ENCODE data around the gene KLHL3.

DNA sequence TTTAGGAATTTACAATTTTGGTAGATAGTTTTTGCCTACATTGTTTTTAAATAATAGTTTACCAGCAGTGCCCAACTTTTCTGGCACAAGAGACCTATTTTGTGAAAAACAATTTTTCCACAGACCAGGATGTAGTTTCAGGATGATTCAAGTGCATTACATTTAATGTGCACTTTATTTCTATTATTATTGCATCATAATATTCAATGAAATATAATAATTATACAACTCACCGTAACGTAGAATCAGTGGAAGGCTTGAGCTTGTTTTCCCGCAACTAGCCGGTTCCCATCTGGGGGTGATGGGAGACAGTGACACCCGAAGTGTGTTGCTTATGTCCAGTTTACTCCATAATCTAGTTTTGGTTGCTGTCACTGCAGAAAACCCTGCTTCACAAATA, 21.7 kb upstream of the KLHL3 start:
- TF ChIP-seq, protein P1, sequence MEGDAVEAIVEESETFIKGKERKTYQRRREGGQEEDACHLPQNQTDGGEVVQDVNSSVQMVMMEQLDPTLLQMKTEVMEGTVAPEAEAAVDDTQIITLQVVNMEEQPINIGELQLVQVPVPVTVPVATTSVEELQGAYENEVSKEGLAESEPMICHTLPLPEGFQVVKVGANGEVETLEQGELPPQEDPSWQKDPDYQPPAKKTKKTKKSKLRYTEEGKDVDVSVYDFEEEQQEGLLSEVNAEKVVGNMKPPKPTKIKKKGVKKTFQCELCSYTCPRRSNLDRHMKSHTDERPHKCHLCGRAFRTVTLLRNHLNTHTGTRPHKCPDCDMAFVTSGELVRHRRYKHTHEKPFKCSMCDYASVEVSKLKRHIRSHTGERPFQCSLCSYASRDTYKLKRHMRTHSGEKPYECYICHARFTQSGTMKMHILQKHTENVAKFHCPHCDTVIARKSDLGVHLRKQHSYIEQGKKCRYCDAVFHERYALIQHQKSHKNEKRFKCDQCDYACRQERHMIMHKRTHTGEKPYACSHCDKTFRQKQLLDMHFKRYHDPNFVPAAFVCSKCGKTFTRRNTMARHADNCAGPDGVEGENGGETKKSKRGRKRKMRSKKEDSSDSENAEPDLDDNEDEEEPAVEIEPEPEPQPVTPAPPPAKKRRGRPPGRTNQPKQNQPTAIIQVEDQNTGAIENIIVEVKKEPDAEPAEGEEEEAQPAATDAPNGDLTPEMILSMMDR (IDR thresholded peaks at IDR 0.05): no peak
- TF ChIP-seq POLR2A (IDR thresholded peaks at IDR 0.05): no peak

Data from right lobe of liver (tissue), 4 donors.